Transverse colon (tissue), 4 donors: ENCODE results near the gene CD2BP2.

Experiments
- CTCF ChIP-seq, 5 experiments: fragments of 200-600 bp in 3 of 5; fragments of 450-650 bp in 2 of 5; sonication (generic) in 3 of 5; IDR thresholded peaks; 1 replicate in 2 of 5; 2 replicates in 3 of 5; pipeline ENCODE4 v1.5.1; 2016 to 2017; ENCODE audit warnings: antibody characterized with exemption in 5 of 5, inconsistent platforms in 3 of 5, mild to moderate bottlenecking in 2 of 5, moderate library complexity in 1 of 5
- EP300 ChIP-seq: sonication (generic); formaldehyde crosslinking; IDR thresholded peaks from one replicate; pipeline ENCODE4 v1.6.1; 2017; ENCODE audit warnings: antibody characterized with exemption, low read depth
- POLR2A ChIP-seq: fragments of 450-650 bp; IDR thresholded peaks from one replicate; pipeline ENCODE4 v1.6.1; 2016; ENCODE audit warnings: antibody characterized with exemption, mild to moderate bottlenecking, moderate library complexity
- POLR2AphosphoS5 ChIP-seq, 3 donors: sonication (generic); formaldehyde crosslinking; IDR thresholded peaks; one replicate each; pipeline ENCODE4 v1.6.1; 2016; ENCODE audit warnings: antibody characterized with exemption in 3 of 3

- no peak for TF ChIP-seq CTCF (IDR thresholded peaks at IDR 0.05)
- no peak for TF ChIP-seq POLR2AphosphoS5 (IDR thresholded peaks at IDR 0.05)
- TF ChIP-seq POLR2A, result no peak
- no peak for TF ChIP-seq EP300
Observed at GRCh38 chr16:30340621-30341020, 14.5 kb downstream of the CD2BP2 start.
